ENCODE data around the gene JARID2.
"Not testable (repeated sequence)": the region's sequence is repeated elsewhere in the genome, so short reads cannot be mapped to it uniquely, and the experiment has no call there.

The JARID2 gene

GRCh38 chr6:15287670-15288375 is 42.0 kb downstream of the JARID2 start:
- DNase-seq (ENCODE audit: low read depth) = peak; percentile 86
- H3K4me3 ChIP-seq (ENCODE audit: low read depth, low read length) = no peak overlapping the region
- TF ChIP-seq CTCF (IDR thresholded peaks at IDR 0.05; ENCODE audit: low read depth, low read length) (no peak), MYC (IDR thresholded peaks at IDR 0.05; ENCODE audit: low read depth, low read length) (0 out of 2 replicates have a peak, but pooled peaks have one; percentile 13), MAX (IDR thresholded peaks at IDR 0.05; ENCODE audit: low read depth, low read length) (0 out of 2 replicates have a peak, but pooled peaks have one; percentile 25), POLR2A (IDR thresholded peaks at IDR 0.05; ENCODE audit: extremely low read depth, insufficient read length) (no peak)

GRCh38 chr6:15288856-15289255 is 43.0 kb downstream of the JARID2 start:
- TF ChIP-seq MYC (IDR thresholded peaks at IDR 0.05; ENCODE audit: low read depth, low read length) (no peak), CTCF (IDR thresholded peaks at IDR 0.05; ENCODE audit: low read depth, low read length) (no peak), MAX (IDR thresholded peaks at IDR 0.05; ENCODE audit: low read depth, low read length) (no peak), POLR2A (IDR thresholded peaks at IDR 0.05; ENCODE audit: extremely low read depth, insufficient read length) (no peak)

GRCh38 chr6:15289456-15289855 is 43.6 kb downstream of the JARID2 start:
- peak; percentile 43 for DNase-seq (ENCODE audit: low read depth)
- not testable (repeated sequence) for H3K4me3 ChIP-seq (ENCODE audit: low read depth, low read length)

More at GRCh38 chr6:15288856-15289255, 43.0 kb downstream of the JARID2 start:
- no peak overlapping the region for H3K4me3 ChIP-seq (ENCODE audit: low read depth, low read length)
- peak; percentile 68 for DNase-seq (ENCODE audit: low read depth)

- H3K4me3 ChIP-seq (ENCODE audit: low read depth, low read length) = no peak overlapping the region
- DNase-seq (ENCODE audit: low read depth) = no peak
- TF ChIP-seq POLR2A (IDR thresholded peaks at IDR 0.05; ENCODE audit: extremely low read depth, insufficient read length) (no peak), MYC (IDR thresholded peaks at IDR 0.05; ENCODE audit: low read depth, low read length) (no peak), MAX (IDR thresholded peaks at IDR 0.05; ENCODE audit: low read depth, low read length) (no peak), CTCF (IDR thresholded peaks at IDR 0.05; ENCODE audit: low read depth, low read length) (no peak)
These were observed 44.3 kb downstream of the JARID2 start for GRCh38 chr6:15290067-15290680.

- H3K4me3 ChIP-seq (ENCODE audit: low read depth, low read length) = no peak overlapping the region
- DNase-seq (ENCODE audit: low read depth) = no peak
- TF ChIP-seq POLR2A (IDR thresholded peaks at IDR 0.05; ENCODE audit: extremely low read depth, insufficient read length) (no peak), MYC (IDR thresholded peaks at IDR 0.05; ENCODE audit: low read depth, low read length) (no peak), MAX (IDR thresholded peaks at IDR 0.05; ENCODE audit: low read depth, low read length) (no peak), CTCF (IDR thresholded peaks at IDR 0.05; ENCODE audit: low read depth, low read length) (no peak)
These were observed 45.3 kb downstream of the JARID2 start for GRCh38 chr6:15290962-15291704.

- no peak for DNase-seq (ENCODE audit: low read depth)
- no peak for TF ChIP-seq MAX (IDR thresholded peaks at IDR 0.05; ENCODE audit: low read depth, low read length)
- TF ChIP-seq POLR2A (IDR thresholded peaks at IDR 0.05; ENCODE audit: extremely low read depth, insufficient read length) = no peak
- TF ChIP-seq MYC (IDR thresholded peaks at IDR 0.05; ENCODE audit: low read depth, low read length) = no peak
- TF ChIP-seq CTCF (IDR thresholded peaks at IDR 0.05; ENCODE audit: low read depth, low read length) = no peak
- H3K4me3 ChIP-seq (ENCODE audit: low read depth, low read length) = no peak overlapping the region
These were observed 46.9 kb downstream of the JARID2 start for GRCh38 chr6:15292721-15293302.

All from NB4 (cell line).